Hindlimb muscle (tissue), 1 donor: ENCODE data around the gene MTERF4. TPM values are rescaled to one million over a fixed set of nuclear protein-coding genes. Genes with fewer than 3 reads are reported as not detected.

Experiments
- DNase-seq: peaks from one replicate; pipeline ENCODE4 v3.0.0-alpha.2; 2013
- polyA plus RNA-seq: library from polyadenylated mRNA; unstranded; fragments of 120-200 nt; gene quantifications from one replicate; pipeline ENCODE4 v1.2.1, GENCODE V29; 2013; ENCODE audit not compliant: insufficient read length

The MTERF4 gene
- polyA plus RNA-seq, 1 donor: 38.9 TPM

GRCh38 chr2:241068942-241069810 is 32.9 kb downstream of the MTERF4 start:
- no peak for DNase-seq

DNA sequence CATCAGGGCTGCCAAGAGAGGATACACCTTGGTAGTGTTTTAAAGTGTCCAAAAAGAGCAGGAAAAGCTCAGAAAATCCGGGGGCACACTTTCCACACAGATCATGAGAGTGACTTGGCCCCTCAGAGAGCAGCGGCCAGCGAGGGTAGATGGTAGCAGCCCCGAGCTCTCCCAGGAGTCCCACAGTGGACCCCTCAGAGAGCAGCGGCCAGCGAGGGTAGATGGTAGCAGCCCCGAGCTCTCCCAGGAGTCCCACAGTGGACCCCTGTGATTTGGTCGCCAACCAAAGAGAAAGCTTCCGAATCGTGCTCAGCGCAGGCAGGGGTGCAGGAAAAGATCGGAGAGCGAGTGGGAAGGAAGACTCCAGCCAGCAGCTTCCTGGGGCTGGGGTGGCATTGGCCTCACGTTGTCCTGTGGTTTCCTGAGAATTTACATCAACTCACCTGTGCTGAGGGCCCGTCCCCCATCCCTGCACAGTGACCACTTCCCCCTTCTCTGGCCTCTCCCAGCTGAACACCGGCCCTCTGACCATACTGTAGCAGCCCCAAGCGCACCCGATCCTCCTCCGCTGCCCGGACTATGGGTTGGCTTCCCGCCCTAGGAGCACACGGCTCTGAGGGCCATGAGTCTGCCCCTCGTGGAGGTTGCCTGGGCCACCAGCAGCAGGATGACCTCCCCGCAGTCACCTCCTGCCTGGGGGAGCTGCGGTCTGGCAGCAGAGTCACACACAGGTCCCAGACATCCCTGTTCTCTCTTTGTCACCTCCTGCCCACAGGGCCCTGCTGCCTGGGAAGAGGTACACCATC is 33.7 kb downstream of the MTERF4 start:
- no peak for DNase-seq

DNA sequence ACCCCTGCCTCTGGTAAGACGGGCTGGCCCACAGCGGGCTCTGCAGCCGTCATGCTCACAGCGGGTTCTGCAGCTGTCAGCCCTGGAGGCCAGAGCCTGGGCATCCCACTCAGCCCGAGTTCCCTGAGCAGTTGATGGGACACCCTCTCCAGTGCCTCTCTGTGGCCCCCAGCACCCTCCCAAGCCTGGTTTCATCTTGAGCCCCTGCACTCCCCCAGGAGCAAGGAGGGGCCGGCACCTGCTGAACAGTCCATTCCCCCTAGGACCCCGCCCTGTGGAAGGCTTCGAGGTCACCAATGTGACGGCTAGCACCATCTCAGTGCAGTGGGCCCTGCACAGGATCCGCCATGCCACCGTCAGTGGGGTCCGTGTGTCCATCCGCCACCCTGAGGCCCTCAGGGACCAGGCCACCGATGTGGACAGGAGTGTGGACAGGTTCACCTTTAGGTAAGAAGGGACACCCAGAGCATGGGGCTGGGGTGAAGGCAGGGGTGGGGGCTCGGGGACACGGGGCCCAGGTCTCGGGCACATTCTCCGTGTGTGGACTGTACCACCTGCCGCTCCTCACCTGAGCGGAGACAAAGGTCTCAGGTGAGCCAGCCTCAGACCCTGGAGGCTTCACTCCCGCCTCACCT is 34.5 kb downstream of the MTERF4 start:
- no peak for DNase-seq

GRCh38 chr2:241066893-241067341 is 35.2 kb downstream of the MTERF4 start:
- no peak for DNase-seq

DNA sequence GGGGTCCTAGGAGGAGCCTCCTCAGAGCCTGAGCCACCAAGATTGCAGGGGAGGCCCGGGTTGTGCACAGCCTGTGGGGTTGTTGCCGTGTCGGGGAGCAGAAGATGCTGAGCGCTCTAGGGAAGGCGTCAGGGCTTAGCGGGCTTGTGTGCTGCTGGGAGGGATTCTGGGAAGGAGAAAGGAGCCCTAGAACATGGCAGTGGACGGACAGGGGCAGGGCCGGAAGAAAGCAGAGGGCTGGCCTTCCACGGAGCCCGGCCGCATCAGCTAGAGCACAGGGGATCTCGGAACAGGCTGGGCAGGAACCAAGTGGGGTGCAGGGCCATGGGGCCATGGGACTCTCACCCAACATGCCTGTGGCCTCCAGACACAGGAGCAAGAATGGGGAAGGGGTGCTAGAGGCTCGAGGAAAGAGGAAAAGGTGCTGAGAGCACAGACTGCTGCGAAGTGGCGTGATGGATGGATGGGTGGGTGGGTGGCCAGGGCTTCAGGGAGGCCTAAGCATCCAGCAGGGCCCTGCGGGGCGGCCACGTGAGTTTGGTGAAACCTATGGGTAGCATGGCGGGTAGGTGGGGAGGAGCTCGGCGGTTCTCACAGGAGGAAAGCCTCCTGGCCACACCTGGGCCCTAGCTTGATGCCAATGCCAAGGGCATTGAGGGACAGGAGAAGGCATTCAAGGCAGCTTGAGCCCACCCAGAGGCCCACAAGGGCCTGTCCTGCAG is 35.8 kb downstream of the MTERF4 start:
- DNase-seq: no peak

DNA sequence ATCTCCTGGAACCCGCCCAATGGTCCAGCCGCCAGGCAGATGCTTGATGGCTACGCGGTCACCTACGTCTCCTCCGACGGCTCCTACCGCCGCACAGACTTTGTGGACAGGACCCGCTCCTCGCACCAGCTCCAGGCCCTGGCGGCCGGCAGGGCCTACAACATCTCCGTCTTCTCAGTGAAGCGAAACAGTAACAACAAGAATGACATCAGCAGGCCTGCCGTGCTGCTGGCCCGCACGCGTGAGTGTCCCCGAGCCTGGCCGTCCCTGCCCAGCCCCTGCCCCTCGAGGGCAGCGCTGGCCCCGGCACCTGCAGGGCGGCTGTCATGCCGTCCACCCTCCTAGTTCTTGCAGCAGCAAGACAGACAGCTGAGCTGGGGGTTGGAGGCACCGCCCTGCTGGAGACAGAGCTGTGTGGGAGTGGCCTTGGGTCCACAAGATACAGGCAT is 36.7 kb downstream of the MTERF4 start:
- no peak for DNase-seq

- DNase-seq: no peak
Observed at GRCh38 chr2:241064802-241065354, 37.2 kb downstream of the MTERF4 start.

- no peak for DNase-seq
Observed at GRCh38 chr2:241064008-241064801, 37.9 kb downstream of the MTERF4 start.

DNA sequence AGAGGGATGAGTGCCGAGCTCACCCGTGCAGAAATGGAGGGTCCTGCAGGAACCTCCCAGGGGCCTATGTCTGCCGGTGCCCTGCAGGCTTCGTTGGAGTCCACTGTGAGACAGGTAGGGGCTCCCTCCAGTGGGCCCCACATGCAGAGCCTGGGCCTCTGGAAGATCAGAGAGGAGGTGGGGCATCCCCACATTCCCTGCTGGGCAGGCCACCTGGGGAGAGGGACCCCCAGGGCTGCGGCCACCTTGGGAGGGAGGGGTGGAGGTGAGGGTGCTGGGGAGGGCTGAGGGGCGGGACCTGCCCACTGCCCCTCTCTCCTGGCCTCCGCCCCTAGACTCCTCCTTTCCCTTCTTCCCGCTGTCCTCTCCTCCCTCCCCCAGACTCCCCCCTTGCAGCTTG is 38.5 kb downstream of the MTERF4 start:
- no peak for DNase-seq

- DNase-seq: no peak
Observed at GRCh38 chr2:241063093-241063551, 39.0 kb downstream of the MTERF4 start.

- no peak for DNase-seq
Observed at GRCh38 chr2:241062389-241063092, 39.5 kb downstream of the MTERF4 start.

- DNase-seq: no peak
Observed at GRCh38 chr2:241061275-241061674, 40.8 kb downstream of the MTERF4 start.

DNA sequence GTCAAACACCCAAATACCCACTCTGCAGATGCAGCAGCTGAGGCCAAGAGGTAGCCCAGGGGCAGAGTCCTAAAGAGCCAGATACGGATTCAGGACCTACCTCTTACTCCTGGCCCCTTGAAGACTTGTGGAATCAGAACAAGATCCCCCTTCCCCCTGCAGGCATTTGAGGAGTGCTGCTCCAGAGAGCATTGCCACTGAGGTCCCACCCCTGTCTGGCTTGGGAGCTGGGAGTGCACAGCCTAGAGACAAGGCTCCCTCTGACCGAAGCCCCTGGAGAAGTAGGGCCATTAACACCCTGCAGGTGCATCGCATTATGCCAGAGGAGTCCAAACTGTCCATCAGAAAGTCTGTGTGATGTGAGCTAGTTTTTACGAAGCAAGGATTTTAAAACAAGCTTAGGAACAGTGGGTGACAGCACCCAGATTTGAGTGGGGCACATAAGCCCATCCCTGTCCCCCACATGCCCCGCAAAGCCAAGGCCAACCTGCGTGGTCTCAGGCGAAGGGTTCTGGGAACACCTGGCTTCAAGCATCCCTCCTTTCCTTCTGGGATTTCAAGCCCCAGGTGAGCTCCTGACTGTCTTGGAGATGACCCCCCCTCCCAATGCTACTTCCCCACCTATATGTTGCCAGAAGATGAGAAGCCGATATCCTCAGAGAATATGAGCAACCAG is 48.4 kb downstream of the MTERF4 start:
- DNase-seq: no peak

DNA sequence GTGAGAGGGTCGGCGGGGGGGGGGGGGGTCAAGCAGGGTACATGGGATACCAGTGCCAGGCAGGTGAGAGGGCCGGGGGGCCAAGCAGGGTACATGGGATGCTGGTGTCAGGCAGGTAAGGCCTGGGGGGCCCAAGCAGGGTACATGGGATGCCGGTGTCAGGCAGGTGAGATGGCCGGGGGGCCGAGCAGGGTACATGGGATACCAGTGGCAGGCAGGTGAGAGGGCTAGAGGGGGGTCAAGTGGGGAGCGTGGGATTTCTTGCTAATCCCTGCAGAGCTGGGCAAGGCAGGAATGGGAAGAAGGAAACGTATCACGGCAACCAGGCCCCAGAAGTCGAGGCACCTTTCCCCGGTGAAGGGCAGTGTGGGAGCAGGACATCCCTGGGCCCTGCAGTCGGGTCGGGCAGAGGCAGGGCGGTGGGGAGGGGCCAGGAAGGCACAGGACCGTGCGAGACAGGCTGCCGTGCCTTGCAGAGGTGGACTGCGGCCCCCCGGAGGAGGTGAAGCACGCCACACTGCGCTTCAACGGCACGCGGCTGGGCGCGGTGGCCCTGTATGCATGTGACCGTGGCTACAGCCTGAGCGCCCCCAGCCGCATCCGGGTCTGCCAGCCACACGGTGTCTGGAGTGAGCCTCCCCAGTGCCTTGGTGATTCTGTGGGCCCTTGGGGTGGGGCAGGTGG is 49.3 kb downstream of the MTERF4 start:
- DNase-seq: no peak

DNA sequence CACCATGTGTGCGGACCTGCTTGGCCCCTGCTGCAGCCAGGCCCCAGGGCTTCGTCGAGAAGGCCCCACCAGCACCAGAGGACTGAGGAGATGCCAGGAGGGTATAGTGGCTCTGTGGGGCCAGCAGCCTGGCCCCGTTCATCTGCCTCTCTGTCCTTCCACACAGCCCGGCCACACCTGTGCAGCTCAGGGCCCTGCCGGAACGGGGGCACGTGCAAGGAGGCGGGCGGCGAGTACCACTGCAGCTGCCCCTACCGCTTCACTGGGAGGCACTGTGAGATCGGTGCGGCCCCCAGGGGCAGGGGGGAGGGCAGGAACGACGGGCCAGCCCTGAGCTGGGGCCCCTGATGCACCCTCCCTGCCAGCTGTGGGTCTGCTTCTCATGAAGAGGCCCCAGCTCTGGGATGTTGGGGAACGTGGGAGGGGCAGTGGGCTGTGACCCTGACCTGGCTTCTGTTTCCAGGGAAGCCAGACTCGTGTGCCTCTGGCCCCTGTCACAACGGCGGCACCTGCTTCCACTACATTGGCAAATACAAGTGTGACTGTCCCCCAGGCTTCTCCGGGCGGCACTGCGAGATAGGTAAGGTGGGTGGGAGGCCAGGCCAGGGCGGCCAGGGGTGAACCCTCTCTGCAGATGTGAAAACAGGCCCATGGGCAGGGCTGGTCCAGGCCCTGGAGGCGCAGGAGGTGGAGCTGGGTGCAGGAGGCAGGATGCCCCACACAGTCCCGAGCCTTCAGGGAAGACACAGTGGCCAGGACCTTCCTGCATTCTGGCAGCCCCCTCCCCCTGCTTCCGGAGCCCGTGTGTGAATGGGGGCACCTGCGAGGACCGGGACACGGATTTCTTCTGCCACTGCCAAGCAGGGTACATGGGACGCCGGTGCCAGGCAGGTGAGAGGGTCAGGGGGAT is 50.3 kb downstream of the MTERF4 start:
- DNase-seq: no peak

- no peak for DNase-seq
Observed at GRCh38 chr2:241050624-241051577, 51.2 kb downstream of the MTERF4 start.
